ENCODE results near the gene ONECUT3.

ONECUT3 gene

DNA sequence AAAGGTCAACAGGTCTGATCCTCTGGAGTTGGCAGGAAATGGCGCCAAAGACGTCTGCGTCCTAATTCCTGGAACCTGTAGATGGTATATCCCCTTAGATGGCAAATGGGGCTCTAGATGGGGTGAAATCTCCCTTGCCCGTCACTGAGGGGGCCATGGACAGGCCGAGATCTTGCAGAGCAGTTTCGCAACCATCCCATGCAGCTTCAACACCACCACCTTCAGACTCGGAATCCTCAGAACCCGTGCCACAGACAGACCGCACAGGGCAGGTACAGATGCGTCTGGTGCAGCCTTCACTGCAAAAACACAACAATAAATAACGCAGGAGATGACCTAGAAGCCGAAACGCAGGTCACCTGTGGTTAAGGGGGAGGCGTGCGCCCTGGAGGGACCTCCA, 77.3 kb downstream of the ONECUT3 start:
- no peak for DNase-seq (ENCODE audit: low spot score in 2 of 2)
- no peaks in the 10 kb centered on the region for H3K4me1 ChIP-seq

More for the DNA sequence above, 77.3 kb downstream of the ONECUT3 start:
- Histone ChIP-seq H3K27me3 (ENCODE audit: low read depth) (no peaks in the 10 kb centered on the region), H3K9me3 (no peaks in the 10 kb centered on the region), H3K36me3 (replicated peaks) (0 out of 2 replicates have a peak, but pooled peaks cover 10% of the 10 kb centered on the region), H3K4me3 (no peak overlapping the region)
- in situ Hi-C loops (cut with MboI; ENCODE audit: low sequenced_read_pairs) = no loop called here
